ENCODE data around the gene LHFPL2. TPM values are rescaled to one million over a fixed set of nuclear protein-coding genes. Genes with fewer than 3 reads are reported as not detected.

Gene LHFPL2, protein sequence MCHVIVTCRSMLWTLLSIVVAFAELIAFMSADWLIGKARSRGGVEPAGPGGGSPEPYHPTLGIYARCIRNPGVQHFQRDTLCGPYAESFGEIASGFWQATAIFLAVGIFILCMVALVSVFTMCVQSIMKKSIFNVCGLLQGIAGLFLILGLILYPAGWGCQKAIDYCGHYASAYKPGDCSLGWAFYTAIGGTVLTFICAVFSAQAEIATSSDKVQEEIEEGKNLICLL
- total RNA-seq = 26.8 and 35.0 TPM in 2 replicates

DNA sequence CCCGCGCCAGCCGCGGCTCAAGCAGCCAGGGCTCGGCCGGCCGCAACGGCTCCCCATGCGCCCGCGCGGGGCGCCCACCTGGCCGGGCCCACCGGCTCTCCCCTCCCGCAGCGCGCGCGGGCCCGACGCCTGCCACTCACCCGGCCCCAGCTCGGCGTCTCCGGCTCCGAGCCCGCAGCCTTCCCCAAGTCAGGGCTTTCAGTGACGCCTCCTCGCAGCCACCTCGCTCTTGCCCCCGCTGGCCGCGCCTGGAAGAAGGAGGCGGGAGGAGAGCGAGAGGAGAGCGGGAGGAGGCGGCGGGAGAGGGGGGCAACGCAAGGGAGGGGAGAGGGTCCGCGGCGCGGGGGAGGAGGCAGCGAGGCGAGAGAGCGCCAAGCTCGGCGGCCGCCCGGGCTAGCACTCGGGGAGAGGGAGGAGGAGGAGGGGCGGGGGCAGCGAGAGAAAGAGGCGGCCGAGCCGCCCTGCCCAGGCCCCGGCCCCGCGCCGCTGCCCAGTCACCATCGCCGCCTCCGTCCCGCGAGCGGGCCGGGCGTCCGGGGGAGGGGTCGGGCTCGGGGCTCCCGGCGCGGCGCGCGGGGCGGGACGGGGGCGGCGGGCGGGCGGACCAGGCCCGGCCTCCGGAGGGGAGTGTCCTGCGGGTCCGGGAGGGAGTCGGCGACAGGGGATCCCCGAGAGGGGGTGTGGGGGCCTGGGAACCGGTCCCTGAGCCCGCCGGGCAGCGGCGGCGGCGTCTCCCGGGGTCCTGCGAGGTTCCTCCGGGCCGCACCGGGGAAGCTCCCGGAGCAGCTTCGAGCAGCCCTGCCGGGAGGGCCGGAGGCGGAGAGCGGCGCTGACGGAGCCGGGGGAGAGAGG is at the start of gene LHFPL2:
LHFPL2 (minus strand) TSS at position 414 of the 852 bp plus-strand sequence. CDS start 138,559 bp downstream, outside the sequence.

